Kidney (tissue), 14 donors: Measurements from ENCODE around the gene GRIPAP1. TPM values are rescaled to one million over a fixed set of nuclear protein-coding genes. Genes with fewer than 3 reads are reported as not detected.

Source experiments
- DNase-seq, 5 donors: peaks; one replicate each; pipeline ENCODE4 v3.0.0-alpha.2; 2013 to 2020
- FAIRE-seq: peaks from 2 replicates; lab custom pipeline; 2012; peaks lifted over from hg19 to GRCh38; lab: Jason Lieb, UNC
- H3K27ac ChIP-seq, 2 donors: one replicate each; pipeline ENCODE4 v1.7.0; 2013; ENCODE audit warnings: low read depth in 2 of 2, low read length in 2 of 2, inconsistent platforms in 1 of 2
- H3K27me3 ChIP-seq: one replicate; pipeline ENCODE4 v1.7.1; 2013; ENCODE audit warnings: low read length, inconsistent platforms; ENCODE audit not compliant: control insufficient read depth, insufficient read depth
- H3K36me3 ChIP-seq, 3 donors: one replicate each; pipeline versions ENCODE4 v1.7.0 to v1.7.1; 2013; ENCODE audit warnings: low read length in 3 of 3, control low read depth in 1 of 3, inconsistent platforms in 1 of 3; ENCODE audit not compliant: insufficient read depth in 3 of 3, control insufficient read depth in 2 of 3
- H3K4me1 ChIP-seq, 3 donors: one replicate each; pipeline versions ENCODE4 v1.7.0 to v1.7.1; 2013; ENCODE audit warnings: low read length in 3 of 3, inconsistent platforms in 1 of 3, low read depth in 1 of 3; ENCODE audit not compliant: control insufficient read depth in 2 of 3, insufficient read depth in 2 of 3
- H3K4me3 ChIP-seq, 3 donors: one replicate each; pipeline versions ENCODE4 v1.7.0 to v1.8.1; 2013; ENCODE audit warnings: low read length in 3 of 3, control low read depth in 1 of 3, inconsistent platforms in 1 of 3
- H3K9ac ChIP-seq, 3 donors: one replicate each; pipeline versions ENCODE4 v1.7.0 to v1.7.1; 2013; ENCODE audit warnings: low read length in 3 of 3, control low read depth in 1 of 3, inconsistent platforms in 1 of 3
- H3K9me3 ChIP-seq, 3 donors: one replicate each; pipeline versions ENCODE4 v1.7.0 to v1.7.1; 2013; ENCODE audit warnings: low read length in 3 of 3, control low read depth in 1 of 3, inconsistent platforms in 1 of 3; ENCODE audit not compliant: control insufficient read depth in 2 of 3, insufficient read depth in 1 of 3
- CTCF ChIP-seq: IDR thresholded peaks from 3 replicates; pipeline ENCODE4 v1.5.1; 2012; ENCODE audit warnings: mild to moderate bottlenecking, moderate library complexity, borderline replicate concordance; ENCODE audit not compliant: insufficient read depth; ENCODE audit errors: extremely low read depth
- intact Hi-C: fragments of 100-400 bp; cut with DNase I; formaldehyde crosslinking; loops from one replicate; pipeline ENCODE4 v1.11.1; 2022
- polyA plus RNA-seq: library from polyadenylated mRNA; stranded (reverse); fragments of 350-450 nt; fragmentation: Illumina TruSeq; extraction: RNeasy Lipid Tissue Mini Kit (QIAGEN cat#74804); gene quantifications from one replicate; pipeline ENCODE4 v1.2.3, GENCODE V29; 2014; ENCODE audit warnings: low read depth, low replicate concordance; ENCODE audit not compliant: insufficient read depth
- total RNA-seq: library from RNA; stranded (reverse); fragmentation: NEBNext Ultra II Directional; extraction: Animal tissue kit (Norgen Biotek cat#: 25700); gene quantifications from one replicate; pipeline ENCODE4 v1.2.1, GENCODE V29; 2021
- donor health status: control.
- donor health status: control.
- donor health status: control.
- donor health status: control.
- donor health status: control.
- donor health status: DM: yes; HTN: yes; CAD: no.
- donor health status: Normal renal cell carcinoma (clear cell type).

GRIPAP1 gene
- total and polyA plus RNA-seq, 2 donors from 2014 or later, result 24.0 to 52.8 TPM

GRCh38 chrX:49003696-49004095 lies 1.6 kb upstream of the GRIPAP1 start:
- H3K27me3 ChIP-seq, result no peaks in the 10 kb centered on the region
- no peak for TF ChIP-seq CTCF
- no peaks in the 10 kb centered on the region for H3K36me3 ChIP-seq
- H3K4me1 ChIP-seq, result peaks cover 0 to 6% (median 0%) of the 10 kb centered on the region in 3 donors
- no peak overlapping the region for H3K27ac ChIP-seq
- FAIRE-seq, result no peak
- H3K9me3 ChIP-seq, result no peaks in the 10 kb centered on the region
- intact Hi-C loops, result no loop called here
- no peak overlapping the region for H3K4me3 ChIP-seq
- no peak overlapping the region for H3K9ac ChIP-seq
- DNase-seq, result no peak

- H3K27ac ChIP-seq, result peak overlapping the region; percentile 57 to 90
- FAIRE-seq, result no peak
Observed at GRCh38 chrX:49001521-49002090, 458 bp downstream of the GRIPAP1 start.

GRCh38 chrX:49000636-49001035 lies 1.4 kb downstream of the GRIPAP1 start:
- Histone ChIP-seq H3K27ac (no peak overlapping the region), H3K4me3 (no peak overlapping the region), H3K4me1 (peaks cover 0 to 6% (median 0%) of the 10 kb centered on the region in 3 donors), H3K9ac (no peak overlapping the region), H3K36me3 (peaks cover 3 to 5% (median 4%) of the 10 kb centered on the region in 3 donors), H3K27me3 (no peaks in the 10 kb centered on the region), H3K9me3 (no peaks in the 10 kb centered on the region)
- intact Hi-C loops, result no loop called here
- FAIRE-seq, result no peak
- TF ChIP-seq CTCF, result no peak
- DNase-seq, result no peak

More at GRCh38 chrX:49001521-49002090, 458 bp downstream of the GRIPAP1 start:
- DNase-seq, result peak in 4 of 5 donors; percentile 17 to 58 (median 40)
- Histone ChIP-seq H3K27me3 (no peaks in the 10 kb centered on the region), H3K4me3 (peak overlapping the region; percentile 91 to 97 (median 92)), H3K9me3 (no peaks in the 10 kb centered on the region), H3K36me3 (peaks cover 3 to 5% (median 4%) of the 10 kb centered on the region in 3 donors), H3K4me1 (peaks cover 0 to 6% (median 0%) of the 10 kb centered on the region in 3 donors), H3K9ac (peak overlapping the region; percentile 77 to 81 (median 80))
- intact Hi-C loops, result no loop called here
- TF ChIP-seq CTCF, result no peak

GRCh38 chrX:48999030-48999429 lies 3.0 kb downstream of the GRIPAP1 start:
- H3K9me3 ChIP-seq, result no peaks in the 10 kb centered on the region
- no peak for DNase-seq
- TF ChIP-seq CTCF, result no peak
- H3K27ac ChIP-seq, result no peak overlapping the region
- intact Hi-C loops, result no loop called here
- no peak overlapping the region for H3K4me3 ChIP-seq
- no peaks in the 10 kb centered on the region for H3K27me3 ChIP-seq
- H3K9ac ChIP-seq, result no peak overlapping the region
- peaks cover 4 to 11% (median 5%) of the 10 kb centered on the region in 3 donors for H3K36me3 ChIP-seq
- H3K4me1 ChIP-seq, result peaks cover 0 to 6% (median 0%) of the 10 kb centered on the region in 3 donors
- no peak for FAIRE-seq
